Stimulated activated CD4-positive, alpha-beta T cell treated with anti-CD3 and anti-CD28 coated beads, Interleukin-2, amount 100 ng/mL, for 24 hours (primary cell): ENCODE data around the gene RAE1.
A peak's percentile ranks its signal among the peaks of the same experiment; 100 is the strongest.

Source experiments
- DNase-seq, 2 donors: peaks; one replicate each; pipeline ENCODE4 v3.0.0-alpha.2; 2020

Gene RAE1

DNA sequence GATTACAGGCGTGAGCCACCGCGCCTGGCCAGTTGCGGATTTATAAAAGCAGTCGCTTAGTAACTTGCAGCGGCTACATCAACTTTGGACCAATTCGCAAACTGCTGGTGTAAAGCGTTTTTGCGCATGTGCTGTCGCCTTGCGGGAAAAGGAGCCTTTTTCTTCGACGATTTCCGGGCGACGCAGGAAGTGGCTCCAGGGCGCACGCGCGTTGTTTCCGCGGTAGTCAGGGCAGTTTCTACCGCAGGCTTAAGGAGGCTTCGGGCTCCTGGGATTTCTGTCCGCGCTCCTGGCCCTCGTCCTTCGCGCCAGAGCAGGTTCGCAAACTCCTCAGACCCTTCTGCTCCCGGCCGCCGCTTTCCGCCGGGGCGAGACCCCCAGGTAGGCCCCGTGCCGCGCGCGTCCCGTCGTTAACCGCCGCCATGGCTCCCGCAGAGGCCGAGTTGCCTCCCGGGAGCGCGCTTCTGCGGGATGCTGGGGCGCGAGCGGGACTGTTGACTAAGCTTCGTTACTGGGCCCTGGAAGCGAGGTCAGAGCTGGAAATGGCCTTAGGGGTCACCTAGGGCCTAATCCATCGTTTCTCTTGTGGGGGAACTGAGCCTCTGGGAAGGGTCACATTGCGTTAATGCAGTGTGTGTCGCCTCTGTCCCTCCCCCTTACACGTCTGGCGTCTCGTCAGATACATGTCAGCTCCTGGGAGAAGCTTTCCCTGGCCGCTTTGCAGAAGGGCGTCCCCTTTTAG lies at the start of gene RAE1:
RAE1 (plus strand) TSS at position 214 of the 742 bp plus-strand sequence. CDS start 2,784 bp downstream, outside the sequence.
- peak; percentile 92 to 93 for DNase-seq

DNA sequence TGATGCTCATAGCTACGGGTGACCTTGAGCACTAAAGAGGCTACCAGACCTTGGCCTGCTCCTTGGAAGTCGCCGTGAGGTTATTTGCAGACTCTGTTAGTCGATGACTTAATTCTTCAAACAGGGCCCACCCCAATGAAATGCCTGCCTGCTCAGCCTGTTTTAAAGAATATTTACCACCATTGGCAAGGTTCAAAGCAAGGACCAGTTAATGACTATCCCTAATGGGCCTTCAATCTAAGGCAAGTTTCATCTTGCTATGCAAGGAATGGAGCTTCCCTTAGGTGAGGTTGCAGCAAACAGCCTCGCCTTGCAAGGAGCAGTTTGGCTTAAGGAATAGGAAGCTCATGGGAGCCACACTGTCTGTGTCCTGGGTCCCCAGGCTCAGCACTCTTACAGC lies 44.3 kb upstream of the RAE1 start:
- no peak for DNase-seq

GRCh38 chr20:57308451-57309271 lies 42.4 kb upstream of the RAE1 start:
- DNase-seq = no peak

- no peak for DNase-seq
Observed at GRCh38 chr20:57309544-57310115, 41.4 kb upstream of the RAE1 start.

DNA sequence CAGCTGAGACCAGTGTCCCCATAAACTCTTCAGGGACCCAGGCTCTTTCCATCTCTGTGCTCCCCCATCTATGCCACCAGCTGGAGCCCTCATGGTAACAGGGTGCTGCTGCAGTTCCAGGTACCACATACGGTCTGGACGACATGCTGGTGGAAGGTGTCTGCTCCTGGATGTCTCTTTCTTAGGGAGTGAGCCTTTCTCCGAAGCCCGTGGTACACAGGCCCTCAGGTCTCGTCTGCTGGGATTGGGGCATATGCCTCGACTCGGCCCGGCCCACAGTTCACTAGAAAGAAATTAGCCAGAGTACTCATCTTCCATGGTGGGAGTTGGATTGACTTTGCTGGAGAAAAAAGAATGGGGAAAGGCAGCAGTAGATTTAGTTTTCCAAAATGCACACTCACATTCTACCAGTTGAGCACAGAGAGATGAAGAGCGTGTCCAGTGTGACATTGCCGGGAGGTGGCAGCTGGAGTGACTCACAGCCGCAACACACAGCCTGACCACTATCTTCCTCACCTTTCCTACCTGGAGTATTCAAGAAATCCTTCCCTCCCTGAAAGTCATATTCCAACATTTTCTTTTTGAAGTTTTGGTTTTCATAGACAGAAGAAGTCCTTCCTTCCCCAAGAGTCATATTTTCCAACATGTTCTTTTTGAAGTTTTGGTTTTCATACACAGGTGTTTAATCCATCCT lies 40.1 kb upstream of the RAE1 start:
- DNase-seq = no peak

GRCh38 chr20:57312138-57312537 lies 38.9 kb upstream of the RAE1 start:
- no peak for DNase-seq

GRCh38 chr20:57313230-57313629 lies 37.8 kb upstream of the RAE1 start:
- no peak for DNase-seq

DNA sequence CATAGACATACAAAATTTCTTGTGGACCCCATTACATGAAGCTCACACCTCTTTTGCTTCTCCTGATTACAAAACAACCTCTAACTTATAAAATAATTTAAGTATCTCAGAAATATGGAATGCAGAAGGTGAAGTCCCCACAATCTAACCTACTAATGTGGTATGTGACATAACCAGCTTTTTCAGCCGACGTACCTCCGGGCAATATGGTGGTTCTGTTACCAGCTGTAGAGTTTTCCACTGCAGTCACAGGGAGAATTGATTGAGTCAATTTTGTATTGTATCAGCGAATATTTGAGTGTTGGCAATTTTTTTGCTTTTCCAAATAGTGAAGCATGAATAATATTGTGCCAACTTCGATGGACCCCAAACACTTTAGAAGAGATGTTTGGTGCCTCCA lies 37.1 kb upstream of the RAE1 start:
- DNase-seq = no peak

- no peak for DNase-seq
Observed at GRCh38 chr20:57315083-57315975, 35.7 kb upstream of the RAE1 start.

GRCh38 chr20:57315976-57316480 lies 35.0 kb upstream of the RAE1 start:
- DNase-seq = no peak

DNA sequence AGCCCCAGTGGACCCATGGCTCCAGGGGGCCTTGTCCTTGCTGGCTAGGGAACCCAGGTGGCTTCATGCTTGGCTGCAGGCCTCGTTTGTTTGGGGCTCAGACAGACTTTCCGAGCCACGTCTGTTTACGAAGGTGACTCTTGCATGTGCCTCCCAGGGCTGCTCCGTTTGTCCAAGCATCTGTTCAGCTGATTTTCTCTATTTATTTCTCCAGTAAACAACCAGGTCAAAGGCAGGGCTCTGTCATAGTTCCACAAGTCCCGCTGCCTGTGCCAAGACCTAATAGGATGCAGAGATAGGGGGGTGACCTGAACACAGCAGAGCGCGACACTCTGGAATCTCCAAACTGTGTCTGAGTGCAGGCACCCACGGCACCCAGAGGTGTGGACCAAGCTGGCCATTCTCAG lies 34.3 kb upstream of the RAE1 start:
- DNase-seq = no peak

GRCh38 chr20:57317316-57317788 lies 33.7 kb upstream of the RAE1 start:
- no peak for DNase-seq

DNA sequence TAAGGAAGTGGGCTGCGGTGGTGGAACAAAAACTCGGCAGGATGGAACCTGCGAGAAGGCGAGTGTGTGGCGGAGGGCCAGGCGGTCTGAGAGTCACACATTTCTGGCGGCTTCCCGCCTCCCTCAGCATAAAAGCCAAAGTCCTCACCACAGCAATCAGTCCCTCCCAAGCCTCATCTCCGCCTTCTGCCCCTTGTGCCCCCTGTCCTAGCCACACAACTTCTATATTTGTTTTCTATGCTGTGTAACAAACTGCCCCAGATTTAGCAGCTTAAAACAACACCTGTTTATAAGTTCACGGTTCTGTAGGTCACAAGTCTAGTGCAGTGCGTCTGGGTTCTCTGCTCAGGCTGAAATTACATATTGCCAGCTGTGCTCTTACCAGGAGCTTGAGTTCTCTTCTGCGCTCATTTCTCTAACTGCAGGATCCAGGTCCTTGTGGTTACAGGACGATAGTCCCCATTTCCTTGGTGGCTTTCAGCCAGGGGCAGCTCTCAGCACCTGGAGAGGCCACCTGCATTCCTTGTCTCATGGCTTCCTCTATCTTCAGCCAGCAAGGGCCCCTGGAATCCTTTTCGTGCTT lies 33.2 kb upstream of the RAE1 start:
- DNase-seq = no peak

- no peak for DNase-seq
Observed at GRCh38 chr20:57319584-57319983, 31.5 kb upstream of the RAE1 start.

DNA sequence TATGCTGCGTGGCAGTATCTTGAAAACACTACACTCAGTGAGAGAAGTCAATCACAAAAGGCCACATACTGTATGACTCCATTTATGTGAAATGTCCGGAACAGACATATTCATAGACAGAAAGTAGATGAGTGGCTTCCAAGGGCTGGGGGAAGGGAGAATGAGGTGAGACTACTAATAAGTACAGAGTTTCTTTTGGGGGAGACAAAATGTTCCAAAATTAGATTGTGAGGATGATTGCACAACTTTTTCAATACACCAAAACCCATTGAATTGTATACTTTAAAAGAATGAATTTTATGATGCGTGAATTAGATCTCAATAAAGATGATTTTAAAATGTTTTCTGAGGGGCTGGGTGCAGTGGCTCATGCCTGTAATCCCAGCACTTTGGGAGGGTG lies 30.7 kb upstream of the RAE1 start:
- DNase-seq = no peak

- DNase-seq = no peak
Observed at GRCh38 chr20:57321142-57321541, 29.9 kb upstream of the RAE1 start.

DNA sequence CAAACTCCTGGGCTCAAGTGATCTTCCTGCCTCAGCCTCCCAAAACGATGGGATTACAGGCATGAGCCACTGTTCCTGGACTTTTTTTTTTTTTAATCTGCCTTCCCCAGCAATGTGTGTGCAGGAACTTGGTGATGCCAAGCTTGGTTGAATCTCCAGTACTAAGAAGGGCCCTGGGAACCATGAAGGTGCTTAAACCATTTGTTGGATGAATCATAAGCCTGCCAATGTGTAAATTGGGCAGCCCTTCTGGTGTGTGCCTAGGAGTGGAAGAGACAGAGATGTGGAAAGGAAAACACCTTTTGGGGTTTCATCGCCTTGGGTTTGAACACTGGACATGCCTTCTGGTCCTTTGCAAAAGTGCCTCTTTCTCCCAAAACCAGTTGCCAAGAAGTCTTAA lies 28.6 kb upstream of the RAE1 start:
- no peak for DNase-seq

- no peak for DNase-seq
Observed at GRCh38 chr20:57323034-57323433, 28.0 kb upstream of the RAE1 start.

- no peak for DNase-seq
Observed at GRCh38 chr20:57325632-57326356, 25.3 kb upstream of the RAE1 start.

DNA sequence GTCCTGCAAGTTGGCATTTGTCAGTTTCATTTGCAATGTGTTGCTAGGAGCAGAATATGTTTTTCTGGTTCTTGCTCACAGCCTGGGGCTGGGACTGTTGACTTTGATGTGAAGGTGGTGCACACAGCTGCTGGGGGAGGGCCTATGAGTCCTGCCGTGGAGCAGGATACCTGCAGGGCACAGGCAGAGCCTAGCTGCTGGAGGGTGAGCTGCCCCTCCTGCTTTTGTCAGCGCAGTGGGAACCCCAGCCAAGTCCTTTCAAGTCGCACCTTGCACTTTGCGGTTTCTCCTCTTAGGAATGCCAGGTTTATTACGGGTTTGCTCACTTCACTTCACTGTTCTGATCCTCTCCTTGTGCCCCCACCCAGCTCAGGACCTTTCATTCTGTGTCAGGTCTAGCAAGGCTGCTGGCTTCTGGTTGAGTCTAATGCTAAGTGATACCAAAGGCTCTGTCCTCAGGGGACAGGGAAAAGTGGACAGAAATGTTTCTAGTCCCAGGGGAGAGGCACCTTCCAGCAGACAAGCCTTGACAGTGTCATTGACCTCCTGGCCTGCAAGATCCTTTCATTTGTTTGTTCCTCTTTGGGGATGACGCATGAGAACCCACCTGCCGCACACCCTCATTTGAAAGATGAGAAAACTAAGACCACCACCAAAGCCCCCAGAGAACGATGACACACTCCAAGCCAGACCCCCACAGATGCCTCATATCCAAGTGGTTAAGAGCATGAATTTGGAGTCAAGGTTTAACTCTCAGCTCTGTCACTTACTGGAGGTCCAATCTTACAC lies 24.2 kb upstream of the RAE1 start:
- no peak for DNase-seq
